PC-3 (cell line): ENCODE results near the gene ANKRD11.

Source experiments
- EZH2 ChIP-seq: fragments of 300-600 bp; sonication (generic); IDR thresholded peaks from one replicate; pipeline ENCODE4 v1.6.1; 2017; ENCODE audit warnings: antibody characterized with exemption, mild to moderate bottlenecking, low read length; ENCODE audit not compliant: unreplicated experiment
- EZH2phosphoT487 ChIP-seq: fragments of 300-600 bp; sonication (generic); IDR thresholded peaks from 2 replicates; pipeline ENCODE4 v1.6.1; 2018; ENCODE audit warnings: mild to moderate bottlenecking, antibody characterized with exemption, low read length, borderline replicate concordance
- TF ChIP-seq, protein P1 (sequence below): fragments of 300-600 bp; sonication (generic); conservative IDR thresholded peaks from 2 replicates; pipeline ENCODE4 v1.5.1; 2017; ENCODE audit warnings: antibody characterized with exemption, low read depth, mild to moderate bottlenecking, low read length

- TF ChIP-seq, protein P1, sequence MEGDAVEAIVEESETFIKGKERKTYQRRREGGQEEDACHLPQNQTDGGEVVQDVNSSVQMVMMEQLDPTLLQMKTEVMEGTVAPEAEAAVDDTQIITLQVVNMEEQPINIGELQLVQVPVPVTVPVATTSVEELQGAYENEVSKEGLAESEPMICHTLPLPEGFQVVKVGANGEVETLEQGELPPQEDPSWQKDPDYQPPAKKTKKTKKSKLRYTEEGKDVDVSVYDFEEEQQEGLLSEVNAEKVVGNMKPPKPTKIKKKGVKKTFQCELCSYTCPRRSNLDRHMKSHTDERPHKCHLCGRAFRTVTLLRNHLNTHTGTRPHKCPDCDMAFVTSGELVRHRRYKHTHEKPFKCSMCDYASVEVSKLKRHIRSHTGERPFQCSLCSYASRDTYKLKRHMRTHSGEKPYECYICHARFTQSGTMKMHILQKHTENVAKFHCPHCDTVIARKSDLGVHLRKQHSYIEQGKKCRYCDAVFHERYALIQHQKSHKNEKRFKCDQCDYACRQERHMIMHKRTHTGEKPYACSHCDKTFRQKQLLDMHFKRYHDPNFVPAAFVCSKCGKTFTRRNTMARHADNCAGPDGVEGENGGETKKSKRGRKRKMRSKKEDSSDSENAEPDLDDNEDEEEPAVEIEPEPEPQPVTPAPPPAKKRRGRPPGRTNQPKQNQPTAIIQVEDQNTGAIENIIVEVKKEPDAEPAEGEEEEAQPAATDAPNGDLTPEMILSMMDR, result no peak
- no peak for TF ChIP-seq EZH2
- no peak for TF ChIP-seq EZH2phosphoT487
These were observed 208.5 kb downstream of the ANKRD11 start for GRCh38 chr16:89281829-89282228.
